Kidney tubule cell (primary cell): ENCODE measurements around the gene EIF3D.

Experiments used
- DNase-seq: peaks from one replicate; pipeline ENCODE4 v3.0.0-alpha.2; 2018; ENCODE audit warnings: low spot score

The EIF3D gene

GRCh38 chr22:36464715-36465231 is 64.2 kb downstream of the EIF3D start:
- no peak for DNase-seq

- no peak for DNase-seq
Observed at GRCh38 chr22:36463783-36464184, 65.2 kb downstream of the EIF3D start.

- DNase-seq: peak; percentile 99
Observed at GRCh38 chr22:36461665-36462649, 67.0 kb downstream of the EIF3D start.
